CD14-positive monocyte (primary cell): ENCODE measurements around the gene CGN. TPM values are rescaled to one million over a fixed set of nuclear protein-coding genes. Genes with fewer than 3 reads are reported as not detected.

Source experiments
- DNase-seq, 3 donors: peaks; one replicate each; pipeline ENCODE4 v3.0.0-alpha.2; 2011 to 2022
- H2AFZ ChIP-seq: 2 replicates; pipeline ENCODE4 v1.6.0; 2012; ENCODE audit warnings: mild to moderate bottlenecking, low read depth, low read length, inconsistent platforms; ENCODE audit not compliant: insufficient read depth, poor library complexity, severe bottlenecking
- H3K27ac ChIP-seq, 2 donors: 1 replicate in 1 of 2; 2 replicates in 1 of 2; pipeline ENCODE4 v1.5.1; 2012 to 2013; ENCODE audit warnings: low read length in 2 of 2, control low read depth in 1 of 2, inconsistent platforms in 1 of 2, low read depth in 1 of 2, mild to moderate bottlenecking in 1 of 2
- H3K27me3 ChIP-seq, 2 donors: one replicate each; pipeline versions ENCODE4 v1.6.0 to v1.6.1; 2011 to 2013; ENCODE audit warnings: low read length in 2 of 2; ENCODE audit not compliant: control insufficient read depth in 2 of 2, insufficient read depth in 2 of 2
- H3K36me3 ChIP-seq, 2 donors: replicated peaks in 1 of 2; 1 replicate in 1 of 2; 2 replicates in 1 of 2; pipeline versions ENCODE4 v1.5.1 to v1.6.1; 2012 to 2013; ENCODE audit warnings: low read length in 2 of 2, control low read depth in 1 of 2, inconsistent platforms in 1 of 2, mild to moderate bottlenecking in 1 of 2; ENCODE audit not compliant: insufficient read depth in 2 of 2, control insufficient read depth in 1 of 2
- H3K4me1 ChIP-seq, 2 donors: 1 replicate in 1 of 2; 2 replicates in 1 of 2; pipeline versions ENCODE4 v1.5.1 to v1.6.1; 2012 to 2013; ENCODE audit warnings: low read length in 2 of 2, control low read depth in 1 of 2, inconsistent platforms in 1 of 2, mild to moderate bottlenecking in 1 of 2, moderate library complexity in 1 of 2; ENCODE audit not compliant: insufficient read depth in 2 of 2, control insufficient read depth in 1 of 2
- H3K4me2 ChIP-seq: replicated peaks from 2 replicates; pipeline ENCODE3; 2012; ENCODE audit warnings: low read length, moderate library complexity, mild to moderate bottlenecking; ENCODE audit not compliant: poor library complexity, severe bottlenecking; ENCODE audit errors: extremely low read depth
- H3K4me3 ChIP-seq, 3 experiments: fragments of 200-600 bp in 1 of 3; sonication (generic) in 1 of 3; replicated peaks in 1 of 3; 1 replicate in 2 of 3; 2 replicates in 1 of 3; pipeline ENCODE4 v1.5.1; 2011 to 2013; ENCODE audit warnings: low read length in 3 of 3, mild to moderate bottlenecking in 3 of 3, control low read depth in 2 of 3, low read depth in 2 of 3, inconsistent platforms in 1 of 3, moderate library complexity in 1 of 3
- H3K79me2 ChIP-seq: 2 replicates; pipeline ENCODE4 v1.6.0; 2012; ENCODE audit warnings: mild to moderate bottlenecking, control low read depth, inconsistent platforms, low read length, moderate library complexity; ENCODE audit not compliant: insufficient read depth
- H3K9ac ChIP-seq: 2 replicates; pipeline ENCODE4 v1.6.0; 2017; ENCODE audit warnings: low read length, mild to moderate bottlenecking; ENCODE audit not compliant: insufficient read depth, poor library complexity, severe bottlenecking
- H3K9me3 ChIP-seq, 2 donors: replicated peaks in 1 of 2; 1 replicate in 1 of 2; 2 replicates in 1 of 2; pipeline versions ENCODE4 v1.5.1 to v1.6.1; 2012 to 2013; ENCODE audit warnings: low read length in 2 of 2, control low read depth in 1 of 2; ENCODE audit not compliant: control insufficient read depth in 1 of 2, insufficient read depth in 1 of 2
- H4K20me1 ChIP-seq: 2 replicates; pipeline ENCODE4 v1.6.0; 2012; ENCODE audit warnings: mild to moderate bottlenecking, low read length, control low read depth, moderate library complexity; ENCODE audit not compliant: insufficient read depth
- H3K27ac Mint-ChIP-seq, 7 donors: one replicate each; pipeline ENCODE4 v1.8.0; 2020; ENCODE audit warnings: mild to moderate bottlenecking in 7 of 7, mixed read lengths in 7 of 7, moderate library complexity in 6 of 7, inconsistent platforms in 2 of 7
- H3K27me3 Mint-ChIP-seq, 3 donors: one replicate each; pipeline ENCODE4 v1.8.0; 2021 to 2022; ENCODE audit warnings: low read depth in 3 of 3, mild to moderate bottlenecking in 3 of 3, mixed read lengths in 3 of 3, moderate library complexity in 3 of 3, inconsistent platforms in 1 of 3
- H3K36me3 Mint-ChIP-seq, 2 donors: one replicate each; pipeline ENCODE4 v1.8.0; 2020; ENCODE audit warnings: mixed read lengths in 2 of 2, inconsistent platforms in 1 of 2, mild to moderate bottlenecking in 1 of 2
- H3K4me1 Mint-ChIP-seq: one replicate; pipeline ENCODE4 v1.8.0; 2020; ENCODE audit warnings: mild to moderate bottlenecking, mixed read lengths
- H3K4me3 Mint-ChIP-seq, 2 donors: one replicate each; pipeline ENCODE4 v1.8.0; 2020; ENCODE audit warnings: mild to moderate bottlenecking in 2 of 2, mixed read lengths in 2 of 2, moderate library complexity in 1 of 2
- H3K9me3 Mint-ChIP-seq, 7 donors: one replicate each; pipeline ENCODE4 v1.8.0; 2020 to 2022; ENCODE audit warnings: mixed read lengths in 7 of 7, mild to moderate bottlenecking in 6 of 7, moderate library complexity in 6 of 7, inconsistent platforms in 2 of 7
- whole genome bisulfite sequencing: methylation state at CpG from one replicate; pipeline ENCODE4 v1.1.5; 2013; ENCODE audit warnings: missing lambda C conversion rate; ENCODE audit not compliant: insufficient coverage; 5-methylcytosine and 5-hydroxymethylcytosine counted together
- intact Hi-C, 2 donors: fragments of 100-400 bp; cut with micrococcal nuclease; formaldehyde crosslinking; loops; one replicate each; pipeline versions ENCODE4 v1.15.0 to v1.15.1; 2023
- polyA plus RNA-seq, 3 donors: library from polyadenylated mRNA; depleted of rRNA in 1 of 3; unstranded in 2 of 3; stranded (reverse) in 1 of 3; fragments of 300-500 nt in 2 of 3; fragments of >200 nt in 1 of 3; fragmentation: Illumina TruSeq in 2 of 3; gene quantifications; 1 replicate in 2 of 3; 2 replicates in 1 of 3; pipeline ENCODE4 v1.2.3, GENCODE V29; 2012 to 2021
- TF ChIP-seq, protein P1 (sequence below): fragments of 200-600 bp; IDR thresholded peaks from one replicate; pipeline ENCODE4 v1.8.0; 2022; ENCODE audit warnings: antibody characterized with exemption, mild to moderate bottlenecking

Gene CGN
- polyA plus RNA-seq, 3 donors = not detected

DNA sequence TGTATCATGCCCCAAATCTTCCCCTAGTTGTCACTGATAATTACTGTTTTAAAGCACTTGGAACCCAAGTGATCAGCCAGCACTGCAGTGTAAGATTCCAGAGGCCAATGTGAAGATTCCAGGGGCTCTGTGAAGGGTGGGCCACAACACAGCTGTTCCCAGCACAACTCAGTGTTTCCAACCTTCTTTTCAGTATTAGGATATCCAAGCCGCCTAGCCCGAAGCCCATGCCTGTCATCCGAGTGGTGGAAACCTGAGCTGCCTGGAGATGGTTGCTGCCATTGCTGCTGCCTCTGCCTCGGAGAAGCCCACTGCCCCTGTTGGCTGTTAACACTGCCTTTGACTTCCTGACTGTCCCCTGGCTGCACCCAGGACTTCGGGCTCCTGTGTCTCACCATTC is 70.3 kb downstream of the CGN start:
- Histone ChIP-seq H4K20me1 (no peaks in the 10 kb centered on the region), H2AFZ (no peak overlapping the region), H3K4me3 (no peak overlapping the region), H3K9me3 (no peaks in the 10 kb centered on the region), H3K36me3 (no peaks in the 10 kb centered on the region), H3K9ac (no peak overlapping the region), H3K27me3 (no peaks in the 10 kb centered on the region), H3K4me1 (no peaks in the 10 kb centered on the region), H3K79me2 (no peaks in the 10 kb centered on the region), H3K27ac (no peak overlapping the region), H3K4me2 (no peak overlapping the region)
- Mint-ChIP-seq H3K27me3 (peaks cover 4 to 9% (median 5%) of the 10 kb centered on the region in 3 donors), H3K36me3 (peaks cover 3 to 5% of the 10 kb centered on the region in 2 donors), H3K4me3 (no peak overlapping the region), H3K4me1 (peaks cover 3% of the 10 kb centered on the region), H3K27ac (no peak overlapping the region), H3K9me3 (no peaks in the 10 kb centered on the region)
- intact Hi-C loops = no loop called here
- TF ChIP-seq, protein P1, sequence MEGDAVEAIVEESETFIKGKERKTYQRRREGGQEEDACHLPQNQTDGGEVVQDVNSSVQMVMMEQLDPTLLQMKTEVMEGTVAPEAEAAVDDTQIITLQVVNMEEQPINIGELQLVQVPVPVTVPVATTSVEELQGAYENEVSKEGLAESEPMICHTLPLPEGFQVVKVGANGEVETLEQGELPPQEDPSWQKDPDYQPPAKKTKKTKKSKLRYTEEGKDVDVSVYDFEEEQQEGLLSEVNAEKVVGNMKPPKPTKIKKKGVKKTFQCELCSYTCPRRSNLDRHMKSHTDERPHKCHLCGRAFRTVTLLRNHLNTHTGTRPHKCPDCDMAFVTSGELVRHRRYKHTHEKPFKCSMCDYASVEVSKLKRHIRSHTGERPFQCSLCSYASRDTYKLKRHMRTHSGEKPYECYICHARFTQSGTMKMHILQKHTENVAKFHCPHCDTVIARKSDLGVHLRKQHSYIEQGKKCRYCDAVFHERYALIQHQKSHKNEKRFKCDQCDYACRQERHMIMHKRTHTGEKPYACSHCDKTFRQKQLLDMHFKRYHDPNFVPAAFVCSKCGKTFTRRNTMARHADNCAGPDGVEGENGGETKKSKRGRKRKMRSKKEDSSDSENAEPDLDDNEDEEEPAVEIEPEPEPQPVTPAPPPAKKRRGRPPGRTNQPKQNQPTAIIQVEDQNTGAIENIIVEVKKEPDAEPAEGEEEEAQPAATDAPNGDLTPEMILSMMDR = no peak
- no peak for DNase-seq
- 91% methylated on average over 5 of the region's 5 CpGs for WGBS

DNA sequence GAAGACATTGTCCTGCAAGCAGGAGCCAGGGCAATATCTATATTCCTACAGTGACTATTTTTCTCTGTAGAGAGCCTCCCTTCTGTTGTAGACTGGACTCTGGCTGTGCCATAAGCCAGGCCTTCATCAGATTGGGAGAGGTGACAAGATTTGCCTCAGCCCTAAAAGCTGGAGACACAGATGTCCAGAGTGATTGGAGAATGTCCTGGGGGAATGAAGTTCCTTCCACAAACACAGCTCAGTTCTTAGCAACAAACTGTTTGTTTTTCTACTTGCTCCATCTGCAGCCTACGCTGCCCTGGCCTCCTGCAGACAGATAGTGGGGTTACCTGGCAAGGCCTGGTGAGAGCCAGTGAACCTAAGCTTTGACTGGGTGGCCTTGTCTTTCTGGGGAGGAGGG is 70.7 kb downstream of the CGN start:
- Histone ChIP-seq H3K9ac (no peak overlapping the region), H3K27me3 (no peaks in the 10 kb centered on the region), H3K4me2 (no peak overlapping the region), H2AFZ (no peak overlapping the region), H4K20me1 (no peaks in the 10 kb centered on the region), H3K27ac (no peak overlapping the region), H3K4me1 (no peaks in the 10 kb centered on the region), H3K79me2 (no peaks in the 10 kb centered on the region), H3K9me3 (no peaks in the 10 kb centered on the region), H3K4me3 (no peak overlapping the region), H3K36me3 (no peaks in the 10 kb centered on the region)
- no peak overlapping the region for H3K27ac Mint-ChIP-seq
- 100% methylated on average over 1 of the region's 1 CpG for WGBS
- H3K9me3 Mint-ChIP-seq = no peaks in the 10 kb centered on the region
- intact Hi-C loops = no loop called here
- H3K27me3 Mint-ChIP-seq = peaks cover 2 to 9% (median 5%) of the 10 kb centered on the region in 3 donors
- peaks cover 3% of the 10 kb centered on the region for H3K4me1 Mint-ChIP-seq
- H3K36me3 Mint-ChIP-seq = peaks cover 3 to 5% of the 10 kb centered on the region in 2 donors
- no peak overlapping the region for H3K4me3 Mint-ChIP-seq
- TF ChIP-seq, protein P1 = no peak
- no peak for DNase-seq
